Smooth muscle cell (in vitro differentiated cells): ENCODE data around the gene ARRDC1. TPM values are rescaled to one million over a fixed set of nuclear protein-coding genes. Genes with fewer than 3 reads are reported as not detected.

Source experiments
- DNase-seq: peaks from one replicate; lab custom pipeline; 2025; ENCODE audit not compliant: unreplicated experiment; lab: John Stamatoyannopoulos, UW
- H2AFZ ChIP-seq: fragments of 200-600 bp; sonication (generic); 2 replicates; pipeline ENCODE4 v1.6.0; 2016; ENCODE audit warnings: antibody characterized with exemption, low read depth, mild to moderate bottlenecking
- H3F3A ChIP-seq: fragments of 200-600 bp; sonication (generic); 2 replicates; pipeline ENCODE4 v1.6.0; 2017; ENCODE audit warnings: antibody characterized with exemption, low read depth
- H3K27ac ChIP-seq: fragments of 200-600 bp; sonication (generic); 2 replicates; pipeline ENCODE4 v1.5.1; 2016; ENCODE audit warnings: low read depth, mild to moderate bottlenecking
- H3K27me3 ChIP-seq: fragments of 200-600 bp; sonication (generic); 2 replicates; pipeline ENCODE4 v1.6.1; 2016; ENCODE audit warnings: low read depth, mild to moderate bottlenecking
- H3K36me3 ChIP-seq: fragments of 200-600 bp; sonication (generic); 2 replicates; pipeline ENCODE4 v1.5.1; 2016; ENCODE audit warnings: low read depth
- H3K4me1 ChIP-seq: fragments of 200-600 bp; sonication (generic); 2 replicates; pipeline ENCODE4 v1.5.1; 2016; ENCODE audit warnings: low read depth
- H3K4me2 ChIP-seq: fragments of 200-600 bp; sonication (generic); 2 replicates; pipeline ENCODE4 v1.6.0; 2016; ENCODE audit warnings: mild to moderate bottlenecking
- H3K4me3 ChIP-seq: fragments of 200-600 bp; sonication (generic); 2 replicates; pipeline ENCODE4 v1.5.1; 2016; ENCODE audit warnings: mild to moderate bottlenecking
- H3K79me2 ChIP-seq: fragments of 200-600 bp; sonication (generic); 2 replicates; pipeline ENCODE4 v1.6.0; 2016; ENCODE audit warnings: low read depth, mild to moderate bottlenecking
- H3K9ac ChIP-seq: fragments of 200-600 bp; sonication (generic); 2 replicates; pipeline ENCODE4 v1.6.0; 2016; ENCODE audit warnings: low read depth
- H3K9me3 ChIP-seq: fragments of 200-600 bp; sonication (generic); replicated peaks from 2 replicates; pipeline ENCODE4 v1.5.1; 2016; ENCODE audit warnings: low read depth
- H4K20me1 ChIP-seq: fragments of 200-600 bp; sonication (generic); 2 replicates; pipeline ENCODE4 v1.6.0; 2016; ENCODE audit warnings: low read depth
- CTCF ChIP-seq: fragments of 200-600 bp; sonication (generic); IDR thresholded peaks from 2 replicates; pipeline ENCODE4 v1.5.1; 2017; ENCODE audit warnings: borderline replicate concordance, mild to moderate bottlenecking, antibody characterized with exemption; ENCODE audit not compliant: insufficient read depth, poor library complexity, severe bottlenecking
- WGBS: methylation state at CpG from one replicate; pipeline ENCODE4 v1.1.7; 2016; ENCODE audit warnings: low lambda C conversion rate; 5-methylcytosine and 5-hydroxymethylcytosine counted together
- polyA plus RNA-seq: library from polyadenylated mRNA; unstranded; fragments of >200 nt; fragmentation: Nextera tagmentation; extraction: Ambion mirVana; gene quantifications from 2 replicates; pipeline ENCODE4 v1.2.1, GENCODE V29; 2016
- total RNA-seq: library from RNA; depleted of rRNA; stranded (reverse); fragments of >200 nt; gene quantifications from 2 replicates; pipeline ENCODE4 v1.2.3, GENCODE V29; 2014

The ARRDC1 gene
- total and polyA plus RNA-seq, 2 experiments from 2014 or later = 16.7 to 18.7 TPM

DNA sequence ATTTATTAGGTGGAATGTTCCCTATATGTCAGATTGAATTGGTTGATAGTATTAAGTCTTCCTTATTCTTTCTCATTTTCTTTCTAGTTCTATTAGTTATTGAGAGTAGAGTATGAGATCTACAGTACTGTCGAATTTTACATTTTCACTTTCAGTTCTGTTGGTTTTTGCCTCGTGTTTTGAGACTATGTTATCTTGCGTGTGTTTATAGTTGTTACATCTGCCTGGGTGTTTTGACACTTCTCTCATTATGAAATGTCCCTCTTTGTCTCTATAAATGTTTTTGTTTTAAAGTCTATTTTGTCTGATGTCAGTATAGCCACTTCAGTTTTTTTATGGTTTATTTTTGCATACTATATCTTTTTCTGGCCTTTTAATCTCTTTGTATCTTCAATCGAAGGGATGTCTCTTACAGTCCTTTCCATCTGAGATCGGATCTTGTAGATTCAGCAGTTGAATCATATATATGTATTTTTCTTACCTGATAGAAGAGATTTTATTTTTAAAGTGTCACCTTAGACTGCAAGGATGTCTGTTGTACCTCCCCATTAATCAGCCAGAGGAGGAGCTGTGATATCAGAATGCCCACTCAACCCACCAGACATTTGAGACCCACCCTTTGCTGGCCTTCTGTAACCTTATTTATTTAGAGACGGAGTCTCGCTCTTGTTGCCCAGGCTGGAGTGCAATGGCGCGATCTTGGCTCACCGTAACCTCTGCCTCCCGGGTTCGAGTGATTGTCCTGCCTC lies 34.0 kb downstream of the ARRDC1 start:
- H3K9ac ChIP-seq = no peak overlapping the region
- H3K36me3 ChIP-seq = no peaks in the 10 kb centered on the region
- no peaks in the 10 kb centered on the region for H3K27me3 ChIP-seq
- H3K9me3 ChIP-seq = no peaks in the 10 kb centered on the region
- H2AFZ ChIP-seq = no peak overlapping the region
- no peaks in the 10 kb centered on the region for H3F3A ChIP-seq
- TF ChIP-seq CTCF = no peak
- no peak overlapping the region for H3K4me3 ChIP-seq
- no peak for DNase-seq
- 90% methylated on average over 12 of the region's 12 CpGs for whole genome bisulfite sequencing
- peaks cover 100% of the 10 kb centered on the region for H3K79me2 ChIP-seq
- peaks cover 99% of the 10 kb centered on the region for H4K20me1 ChIP-seq
- no peak overlapping the region for H3K4me2 ChIP-seq
- H3K27ac ChIP-seq = no peak overlapping the region
- H3K4me1 ChIP-seq = no peaks in the 10 kb centered on the region

DNA sequence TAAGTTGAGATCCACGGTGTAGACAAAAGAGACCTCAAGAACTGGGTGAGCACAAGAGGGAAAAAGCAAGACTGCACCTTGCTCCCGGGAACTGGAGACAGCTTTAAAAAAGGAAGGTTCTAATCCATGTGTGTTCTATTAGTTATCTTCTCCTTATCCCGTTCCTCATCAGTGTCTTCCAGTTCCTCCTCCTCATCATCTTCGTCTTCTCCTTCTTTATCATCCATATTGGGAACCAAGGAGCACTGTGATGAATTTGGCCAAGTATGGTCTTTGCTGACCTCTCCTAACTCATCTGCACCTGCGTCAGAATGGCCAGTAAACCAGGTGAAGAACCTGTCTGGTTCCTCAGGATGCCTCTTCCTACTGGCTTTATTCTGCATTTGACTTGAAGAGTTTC lies 35.4 kb downstream of the ARRDC1 start:
- no peak for DNase-seq
- Histone ChIP-seq H3K4me1 (no peaks in the 10 kb centered on the region), H3K9me3 (no peaks in the 10 kb centered on the region), H3K4me3 (no peak overlapping the region), H3K79me2 (peaks cover 100% of the 10 kb centered on the region), H3K4me2 (no peak overlapping the region), H3K36me3 (no peaks in the 10 kb centered on the region), H2AFZ (no peak overlapping the region), H3K27me3 (no peaks in the 10 kb centered on the region), H3K27ac (no peak overlapping the region), H4K20me1 (peaks cover 99% of the 10 kb centered on the region), H3F3A (no peaks in the 10 kb centered on the region), H3K9ac (no peak overlapping the region)
- TF ChIP-seq CTCF = no peak
- WGBS = 95% methylated on average over 5 of the region's 5 CpGs

DNA sequence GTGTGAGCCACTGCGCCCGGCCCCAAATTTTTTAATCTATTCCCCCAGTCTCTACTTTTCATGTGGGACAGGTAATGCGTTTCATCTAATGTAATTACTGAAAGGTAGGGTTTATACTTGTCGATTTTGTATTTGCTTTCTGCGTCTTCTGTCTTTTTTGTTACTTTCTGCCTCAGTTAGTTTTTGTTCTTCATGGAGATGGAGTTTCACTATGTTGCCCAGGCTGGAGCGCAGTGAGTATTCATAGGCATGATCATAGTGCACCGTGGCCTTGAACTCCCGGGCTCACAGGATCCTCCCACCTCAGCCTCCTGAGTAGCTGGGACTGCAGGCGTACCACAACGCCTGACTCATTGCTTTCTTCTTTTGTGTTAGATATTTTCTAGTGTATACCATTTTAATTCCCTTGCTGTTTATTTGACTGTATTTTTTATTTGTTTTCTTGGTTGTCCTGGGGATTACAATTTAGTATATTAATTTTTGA lies 36.7 kb downstream of the ARRDC1 start:
- H3K9ac ChIP-seq = no peak overlapping the region
- DNase-seq = no peak
- no peak overlapping the region for H3K27ac ChIP-seq
- H3K4me1 ChIP-seq = no peaks in the 10 kb centered on the region
- no peaks in the 10 kb centered on the region for H3K27me3 ChIP-seq
- H4K20me1 ChIP-seq = peaks cover 99% of the 10 kb centered on the region
- H3K79me2 ChIP-seq = peaks cover 100% of the 10 kb centered on the region
- no peak for TF ChIP-seq CTCF
- no peaks in the 10 kb centered on the region for H3K36me3 ChIP-seq
- no peaks in the 10 kb centered on the region for H3F3A ChIP-seq
- no peaks in the 10 kb centered on the region for H3K9me3 ChIP-seq
- H2AFZ ChIP-seq = no peak overlapping the region
- WGBS = 98% methylated on average over 10 of the region's 10 CpGs
- H3K4me3 ChIP-seq = no peak overlapping the region
- H3K4me2 ChIP-seq = no peak overlapping the region

DNA sequence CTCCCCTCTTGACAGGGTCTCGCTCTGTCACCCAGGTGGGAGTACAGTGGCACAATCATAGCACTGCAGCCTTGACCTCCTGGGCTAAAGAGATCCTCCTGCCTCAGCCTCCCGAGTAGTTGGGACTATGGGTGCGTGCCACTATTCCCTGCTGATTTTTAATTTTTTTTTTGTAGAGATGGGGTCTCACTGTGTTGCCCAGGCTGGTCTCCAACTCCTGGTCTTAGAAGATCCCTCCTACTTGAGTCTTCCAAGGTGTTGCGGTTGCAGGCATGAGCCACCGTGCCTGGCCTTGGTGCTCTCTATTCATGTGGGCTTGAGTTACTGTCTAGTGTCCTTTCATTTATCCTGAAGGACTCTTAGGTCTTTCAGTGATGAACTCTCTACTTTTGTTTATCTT lies 37.4 kb downstream of the ARRDC1 start:
- WGBS = 96% methylated on average over 5 of the region's 5 CpGs
- Histone ChIP-seq H3K27me3 (no peaks in the 10 kb centered on the region), H3F3A (no peaks in the 10 kb centered on the region), H3K79me2 (peaks cover 100% of the 10 kb centered on the region), H3K4me1 (no peaks in the 10 kb centered on the region), H3K36me3 (no peaks in the 10 kb centered on the region), H4K20me1 (peaks cover 99% of the 10 kb centered on the region), H3K9ac (no peak overlapping the region), H3K4me3 (no peak overlapping the region), H3K9me3 (no peaks in the 10 kb centered on the region), H2AFZ (no peak overlapping the region), H3K4me2 (no peak overlapping the region), H3K27ac (no peak overlapping the region)
- no peak for DNase-seq
- no peak for TF ChIP-seq CTCF
